H1 (cell line): ENCODE measurements around the gene SCAMP3. TPM values are rescaled to one million over a fixed set of nuclear protein-coding genes. Genes with fewer than 3 reads are reported as not detected.

Experiments
- ASH2L ChIP-seq: fragments of 200-600, 300-600 bp; sonication (generic); IDR thresholded peaks from one replicate; pipeline ENCODE4 v1.7.1; 2017; ENCODE audit warnings: low read length
- CHD2 ChIP-seq: IDR thresholded peaks from 2 replicates; pipeline ENCODE4 v1.6.1; 2012; ENCODE audit warnings: low read length, improper control_type of control experiment
- EGR1 ChIP-seq: IDR thresholded peaks from 2 replicates; pipeline ENCODE4 v1.6.1; 2011; ENCODE audit warnings: low read depth, low read length, borderline replicate concordance
- GABPA ChIP-seq: IDR thresholded peaks from 2 replicates; pipeline ENCODE4 v1.6.1; 2011; ENCODE audit warnings: mild to moderate bottlenecking, low read length, moderate library complexity, borderline replicate concordance; ENCODE audit not compliant: insufficient read depth
- JUN ChIP-seq: IDR thresholded peaks from 2 replicates; pipeline ENCODE4 v1.6.1; 2011; ENCODE audit warnings: low read depth, mild to moderate bottlenecking, improper control_type of control experiment, low read length
- KDM1A ChIP-seq: fragments of 200-600, 300-600 bp; sonication (generic); IDR thresholded peaks from 2 replicates; pipeline ENCODE4 v1.7.1; 2016; ENCODE audit warnings: mild to moderate bottlenecking, low read length, borderline replicate concordance
- MAFK ChIP-seq: IDR thresholded peaks from 2 replicates; pipeline ENCODE4 v1.6.1; 2012; ENCODE audit warnings: low read depth, mild to moderate bottlenecking, improper control_type of control experiment, low read length
- NANOG ChIP-seq: IDR thresholded peaks from 2 replicates; pipeline ENCODE4 v1.6.1; 2011; ENCODE audit warnings: low read length, low read depth, mild to moderate bottlenecking, inconsistent platforms; ENCODE audit not compliant: insufficient read depth, poor library complexity, severe bottlenecking
- NRF1 ChIP-seq: IDR thresholded peaks from 2 replicates; pipeline ENCODE4 v1.6.1; 2011; ENCODE audit warnings: mild to moderate bottlenecking, low read depth, low read length, improper control_type of control experiment
- PHF8 ChIP-seq: fragments of 200-600 bp; sonication (generic); conservative IDR thresholded peaks from 2 replicates; pipeline ENCODE4 v1.7.1; 2012; ENCODE audit warnings: low read depth, mild to moderate bottlenecking, inconsistent platforms, low read length, moderate library complexity
- POLR2A ChIP-seq, 2 experiments: IDR thresholded peaks; 1 replicate in 1 of 2; 2 replicates in 1 of 2; pipeline ENCODE4 v1.6.1; 2011; ENCODE audit warnings: low read depth in 2 of 2, low read length in 2 of 2, mild to moderate bottlenecking in 2 of 2; ENCODE audit errors: control extremely low read depth in 1 of 2
- POU5F1 ChIP-seq: IDR thresholded peaks from 2 replicates; pipeline ENCODE4 v1.6.1; 2011; ENCODE audit warnings: low read depth, mild to moderate bottlenecking, low read length, moderate library complexity
- RBBP5 ChIP-seq: IDR thresholded peaks from 2 replicates; pipeline ENCODE4 v1.7.1; 2012; ENCODE audit warnings: low read depth, mild to moderate bottlenecking, inconsistent platforms, low read length, moderate library complexity, borderline replicate concordance
- RXRA ChIP-seq: IDR thresholded peaks from 2 replicates; pipeline ENCODE4 v1.6.1; 2011; ENCODE audit warnings: low read depth, mild to moderate bottlenecking, low read length, moderate library complexity; ENCODE audit not compliant: insufficient read depth
- SIX5 ChIP-seq: IDR thresholded peaks from 2 replicates; pipeline ENCODE4 v1.6.1; 2011; ENCODE audit warnings: mild to moderate bottlenecking, low read depth, low read length
- SP1 ChIP-seq: IDR thresholded peaks from 2 replicates; pipeline ENCODE4 v1.6.1; 2011; ENCODE audit warnings: low read depth, low read length
- SP4 ChIP-seq: IDR thresholded peaks from 2 replicates; pipeline ENCODE4 v1.6.1; 2012; ENCODE audit warnings: low read length, inconsistent platforms
- TAF1 ChIP-seq: IDR thresholded peaks from 2 replicates; pipeline ENCODE4 v1.6.1; 2011; ENCODE audit warnings: mild to moderate bottlenecking, low read depth, low read length
- TBP ChIP-seq: IDR thresholded peaks from 2 replicates; pipeline ENCODE4 v1.6.1; 2011; ENCODE audit warnings: low read depth, low read length, improper control_type of control experiment
- TEAD4 ChIP-seq: IDR thresholded peaks from 2 replicates; pipeline ENCODE4 v1.6.1; 2012; ENCODE audit warnings: low read depth, low read length, inconsistent platforms, mixed read lengths
- polyA plus RNA-seq, 7 experiments: library from polyadenylated mRNA; depleted of rRNA in 3 of 7; stranded (reverse) in 5 of 7; unstranded in 2 of 7; fragments of >200 nt in 5 of 7; fragments of 200-250 nt in 2 of 7; gene quantifications; 1 replicate in 5 of 7; 2 replicates in 1 of 7; 4 replicates in 1 of 7; pipeline versions ENCODE4 v1.2.1 to v1.2.3, GENCODE V29; 2011 to 2013; ENCODE audit warnings: missing spikeins in 2 of 7, mixed read lengths in 2 of 7
- total RNA-seq: library from RNA; stranded (reverse); fragmentation: NEBNext Ultra II Directional; extraction: Animal tissue kit (Norgen Biotek cat#: 25700); gene quantifications from 2 replicates; pipeline ENCODE4 v1.2.1, GENCODE V29; 2021
- TF ChIP-seq, protein P1 (sequence below): IDR thresholded peaks from 2 replicates; pipeline ENCODE4 v1.6.1; 2012; ENCODE audit warnings: inconsistent platforms
- TF ChIP-seq, protein P2 (sequence below), 3 experiments: IDR thresholded peaks; 1 replicate in 2 of 3; 2 replicates in 1 of 3; pipeline versions ENCODE4 v1.5.1 to v1.6.1; 2011; ENCODE audit warnings: low read length in 3 of 3, mild to moderate bottlenecking in 3 of 3, inconsistent platforms in 2 of 3, low read depth in 1 of 3, moderate library complexity in 1 of 3; ENCODE audit not compliant: insufficient read depth in 1 of 3; ENCODE audit errors: control extremely low read depth in 1 of 3
- TF ChIP-seq, protein P3 (sequence below): IDR thresholded peaks from 2 replicates; pipeline ENCODE4 v1.6.1; 2012; ENCODE audit warnings: inconsistent platforms

Gene SCAMP3
- total and polyA plus RNA-seq, 2 of the 8 experiments (the other 6 are each of a cell fraction or from before 2014, with no cell fraction given) = 48.9 to 143 TPM

DNA sequence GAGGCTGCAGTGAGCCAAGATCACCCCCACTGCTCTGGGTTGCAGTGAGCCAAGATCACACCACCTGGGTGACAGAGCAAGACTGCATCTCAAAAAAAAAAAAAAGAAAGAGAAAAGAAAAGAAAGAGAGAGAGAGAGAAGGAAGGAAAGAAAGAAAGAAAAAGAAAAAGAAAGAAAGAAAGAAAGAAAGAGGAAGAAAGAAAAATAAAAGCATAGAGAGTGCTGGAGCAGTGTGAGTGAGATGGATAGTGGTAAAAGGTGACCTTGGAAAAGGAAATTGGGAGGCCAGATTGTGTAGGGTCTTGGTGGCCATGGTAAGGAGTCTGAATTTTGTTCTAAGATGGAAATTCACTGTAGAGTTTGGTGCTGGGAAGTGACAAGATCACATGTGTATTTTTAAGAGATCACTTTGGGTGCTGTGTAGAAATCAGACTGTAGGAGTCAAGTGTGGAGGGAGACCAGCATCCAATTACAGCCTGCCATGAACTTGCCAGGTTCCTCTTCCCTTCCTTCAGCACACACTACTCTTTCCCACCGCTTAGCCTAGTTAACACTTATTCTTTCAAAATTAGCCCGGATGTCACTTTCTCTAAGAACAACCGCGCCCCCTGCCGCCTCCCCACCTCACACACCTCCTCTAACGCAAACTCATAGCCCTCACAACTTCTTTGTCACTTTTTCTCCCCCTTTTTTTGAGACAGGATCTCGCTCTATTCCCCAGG, 35.8 kb downstream of the SCAMP3 start (continued):
- TF ChIP-seq TEAD4 = no peak
- TF ChIP-seq KDM1A = no peak
- TF ChIP-seq, protein P1, sequence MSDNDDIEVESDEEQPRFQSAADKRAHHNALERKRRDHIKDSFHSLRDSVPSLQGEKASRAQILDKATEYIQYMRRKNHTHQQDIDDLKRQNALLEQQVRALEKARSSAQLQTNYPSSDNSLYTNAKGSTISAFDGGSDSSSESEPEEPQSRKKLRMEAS = no peak
- TF ChIP-seq, protein P2, sequence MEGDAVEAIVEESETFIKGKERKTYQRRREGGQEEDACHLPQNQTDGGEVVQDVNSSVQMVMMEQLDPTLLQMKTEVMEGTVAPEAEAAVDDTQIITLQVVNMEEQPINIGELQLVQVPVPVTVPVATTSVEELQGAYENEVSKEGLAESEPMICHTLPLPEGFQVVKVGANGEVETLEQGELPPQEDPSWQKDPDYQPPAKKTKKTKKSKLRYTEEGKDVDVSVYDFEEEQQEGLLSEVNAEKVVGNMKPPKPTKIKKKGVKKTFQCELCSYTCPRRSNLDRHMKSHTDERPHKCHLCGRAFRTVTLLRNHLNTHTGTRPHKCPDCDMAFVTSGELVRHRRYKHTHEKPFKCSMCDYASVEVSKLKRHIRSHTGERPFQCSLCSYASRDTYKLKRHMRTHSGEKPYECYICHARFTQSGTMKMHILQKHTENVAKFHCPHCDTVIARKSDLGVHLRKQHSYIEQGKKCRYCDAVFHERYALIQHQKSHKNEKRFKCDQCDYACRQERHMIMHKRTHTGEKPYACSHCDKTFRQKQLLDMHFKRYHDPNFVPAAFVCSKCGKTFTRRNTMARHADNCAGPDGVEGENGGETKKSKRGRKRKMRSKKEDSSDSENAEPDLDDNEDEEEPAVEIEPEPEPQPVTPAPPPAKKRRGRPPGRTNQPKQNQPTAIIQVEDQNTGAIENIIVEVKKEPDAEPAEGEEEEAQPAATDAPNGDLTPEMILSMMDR (IDR thresholded peaks at IDR 0.05; ENCODE audit: control extremely low read depth in 1 of 3, insufficient read depth in 1 of 3, low read depth in 1 of 3, low read length in 3 of 3) = peak; percentile 39 to 67 (median 48)
- TF ChIP-seq, protein P3, sequence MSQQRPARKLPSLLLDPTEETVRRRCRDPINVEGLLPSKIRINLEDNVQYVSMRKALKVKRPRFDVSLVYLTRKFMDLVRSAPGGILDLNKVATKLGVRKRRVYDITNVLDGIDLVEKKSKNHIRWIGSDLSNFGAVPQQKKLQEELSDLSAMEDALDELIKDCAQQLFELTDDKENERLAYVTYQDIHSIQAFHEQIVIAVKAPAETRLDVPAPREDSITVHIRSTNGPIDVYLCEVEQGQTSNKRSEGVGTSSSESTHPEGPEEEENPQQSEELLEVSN = no peak
- TF ChIP-seq ASH2L = no peak
- no peak for TF ChIP-seq SP4
- TF ChIP-seq RBBP5 = no peak
- TF ChIP-seq JUN = no peak
- no peak for TF ChIP-seq MAFK
- no peak for TF ChIP-seq GABPA
- no peak for TF ChIP-seq POU5F1
- TF ChIP-seq SIX5 = no peak
- no peak for TF ChIP-seq RXRA
- TF ChIP-seq CHD2 = no peak
- TF ChIP-seq NRF1 = no peak
- peak in 1 of 2 experiments; percentile 65; a peak in 1 of 3 replicates for TF ChIP-seq POLR2A (IDR thresholded peaks at IDR 0.05; ENCODE audit: control extremely low read depth in 1 of 2, low read depth in 2 of 2, low read length in 2 of 2)
- TF ChIP-seq EGR1 = no peak
- no peak for TF ChIP-seq NANOG
- no peak for TF ChIP-seq TBP
- no peak for TF ChIP-seq PHF8
- no peak for TF ChIP-seq SP1
- TF ChIP-seq TAF1 = 0 out of 2 replicates have a peak, but pooled peaks have one; percentile 36
